ENCODE results near the gene SORL1-AS1.

DNA sequence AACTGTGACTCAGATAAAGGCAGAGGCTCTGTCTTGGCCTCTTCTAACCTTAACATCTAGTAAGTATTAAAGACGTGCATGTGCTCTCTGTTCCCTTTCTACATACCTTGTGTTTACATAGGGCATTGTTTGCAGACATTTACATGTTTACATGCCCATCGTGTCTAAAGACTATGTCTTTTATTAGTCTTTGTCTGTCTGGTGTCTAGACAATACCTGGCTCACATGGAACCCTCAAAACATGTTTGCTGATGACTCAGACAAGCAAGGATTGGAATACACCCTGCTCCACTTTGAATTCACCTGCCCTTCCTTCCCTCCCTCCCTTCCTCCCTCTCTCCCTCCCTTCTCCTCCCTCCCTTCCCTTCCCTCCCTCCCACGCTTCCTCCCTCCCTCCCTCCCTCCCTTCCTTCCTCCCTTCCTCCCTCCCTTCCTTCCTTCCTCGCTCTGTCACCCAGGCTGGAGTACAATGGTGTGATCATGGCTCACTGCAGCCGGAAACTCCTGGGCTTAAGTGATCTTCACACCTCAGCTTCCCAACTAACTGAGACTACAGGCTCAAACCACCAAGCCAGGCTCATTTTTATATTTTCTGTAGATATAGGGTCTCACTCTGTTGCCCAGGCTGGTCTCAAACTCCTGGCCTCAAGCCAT lies 23.7 kb upstream of the SORL1-AS1 start:
- TF ChIP-seq, protein P1, sequence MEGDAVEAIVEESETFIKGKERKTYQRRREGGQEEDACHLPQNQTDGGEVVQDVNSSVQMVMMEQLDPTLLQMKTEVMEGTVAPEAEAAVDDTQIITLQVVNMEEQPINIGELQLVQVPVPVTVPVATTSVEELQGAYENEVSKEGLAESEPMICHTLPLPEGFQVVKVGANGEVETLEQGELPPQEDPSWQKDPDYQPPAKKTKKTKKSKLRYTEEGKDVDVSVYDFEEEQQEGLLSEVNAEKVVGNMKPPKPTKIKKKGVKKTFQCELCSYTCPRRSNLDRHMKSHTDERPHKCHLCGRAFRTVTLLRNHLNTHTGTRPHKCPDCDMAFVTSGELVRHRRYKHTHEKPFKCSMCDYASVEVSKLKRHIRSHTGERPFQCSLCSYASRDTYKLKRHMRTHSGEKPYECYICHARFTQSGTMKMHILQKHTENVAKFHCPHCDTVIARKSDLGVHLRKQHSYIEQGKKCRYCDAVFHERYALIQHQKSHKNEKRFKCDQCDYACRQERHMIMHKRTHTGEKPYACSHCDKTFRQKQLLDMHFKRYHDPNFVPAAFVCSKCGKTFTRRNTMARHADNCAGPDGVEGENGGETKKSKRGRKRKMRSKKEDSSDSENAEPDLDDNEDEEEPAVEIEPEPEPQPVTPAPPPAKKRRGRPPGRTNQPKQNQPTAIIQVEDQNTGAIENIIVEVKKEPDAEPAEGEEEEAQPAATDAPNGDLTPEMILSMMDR (IDR thresholded peaks at IDR 0.05), result no peak
- no peak for TF ChIP-seq ZFX (IDR thresholded peaks at IDR 0.05; ENCODE audit: borderline replicate concordance)
